ENCODE data around the gene ZC2HC1C.

- TF ChIP-seq CTCF (IDR thresholded peaks at IDR 0.05) (no peak), POLR2A (IDR thresholded peaks at IDR 0.05) (no peak)
Observed at GRCh38 chr14:75059642-75060041, 9.8 kb upstream of the ZC2HC1C start.
